DMS53 (cell line): ENCODE data around the gene DIP2A.

Experiments
- DNase-seq: peaks from one replicate; lab custom pipeline; 2025; lab: John Stamatoyannopoulos, UW

The DIP2A gene

DNA sequence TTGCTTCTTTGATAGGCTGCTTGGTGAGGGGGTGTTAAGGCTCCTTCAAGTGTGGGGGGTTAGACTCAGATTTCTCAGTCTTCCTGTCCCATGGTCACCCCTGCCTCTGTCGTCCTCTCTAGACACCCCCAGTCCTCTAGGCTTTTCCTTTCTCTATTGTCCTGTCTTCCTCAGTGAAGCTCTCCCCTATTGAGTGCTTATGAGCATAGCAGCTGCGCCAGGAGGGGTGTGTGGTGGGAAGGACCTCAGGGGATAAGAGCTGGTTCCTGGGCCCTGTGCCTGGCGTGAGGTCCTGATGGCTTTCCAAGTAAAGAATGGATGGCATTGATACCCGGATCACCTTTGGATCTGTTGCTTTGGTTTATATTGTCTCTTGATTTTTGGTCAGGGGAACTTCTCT lies 69.1 kb downstream of the DIP2A start:
- DNase-seq: no peak

DNA sequence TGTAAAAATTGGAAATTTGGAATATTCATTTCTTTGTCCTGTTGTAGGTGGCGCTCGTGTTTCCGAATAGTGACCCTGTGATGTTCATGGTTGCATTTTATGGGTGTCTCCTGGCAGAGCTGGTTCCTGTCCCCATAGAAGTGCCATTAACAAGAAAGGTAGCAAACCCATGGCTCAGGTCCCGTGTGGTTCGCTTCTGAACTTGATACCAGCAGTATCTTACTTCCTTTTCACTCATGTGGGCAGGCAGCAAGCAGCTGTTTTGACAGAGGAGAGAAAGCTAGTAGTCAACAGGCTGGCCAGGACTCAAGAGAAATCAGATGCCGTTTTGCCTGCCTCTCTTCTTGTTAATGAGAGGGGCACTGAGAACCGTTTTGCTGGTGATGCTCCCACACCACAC lies 73.4 kb downstream of the DIP2A start:
- no peak for DNase-seq

DNA sequence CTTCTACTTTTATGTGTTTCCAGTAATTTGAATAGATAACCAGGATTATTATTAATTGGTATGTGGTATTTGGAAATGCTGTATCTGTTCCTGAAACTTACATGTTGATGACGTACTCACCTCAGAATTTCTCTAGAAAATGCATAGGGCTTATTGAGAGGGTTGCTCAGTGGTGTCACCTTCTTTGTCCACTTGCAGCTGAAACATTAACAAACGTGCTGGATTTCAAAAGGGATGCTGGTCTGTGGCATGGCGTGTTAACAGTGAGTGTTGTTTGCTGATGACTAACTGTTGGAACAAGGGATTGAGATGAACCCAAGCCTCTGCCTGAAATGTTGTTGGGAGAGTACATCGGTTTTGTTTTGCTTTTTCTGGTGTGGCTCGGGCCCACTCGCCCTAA lies 78.3 kb downstream of the DIP2A start:
- no peak for DNase-seq

DNA sequence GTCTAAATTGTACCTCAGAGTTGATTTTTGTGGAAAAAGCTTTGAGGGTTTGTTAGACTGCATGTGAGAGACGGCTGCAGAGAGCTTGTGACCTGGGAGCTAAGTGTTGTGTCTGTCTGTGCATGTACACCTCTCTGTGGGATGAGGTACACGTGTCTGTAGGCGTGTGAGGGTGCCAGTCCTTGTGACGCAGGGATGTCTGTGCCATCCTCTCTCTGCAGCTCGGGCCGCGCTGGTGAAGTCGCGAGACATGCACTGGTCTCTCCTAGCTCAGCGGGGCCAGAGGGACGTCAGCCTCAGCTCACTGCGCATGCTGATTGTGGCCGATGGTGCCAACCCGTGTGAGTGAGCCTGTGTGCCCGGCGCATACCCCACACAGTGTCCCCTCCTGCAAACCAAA lies 79.6 kb downstream of the DIP2A start:
- DNase-seq: no peak

DNA sequence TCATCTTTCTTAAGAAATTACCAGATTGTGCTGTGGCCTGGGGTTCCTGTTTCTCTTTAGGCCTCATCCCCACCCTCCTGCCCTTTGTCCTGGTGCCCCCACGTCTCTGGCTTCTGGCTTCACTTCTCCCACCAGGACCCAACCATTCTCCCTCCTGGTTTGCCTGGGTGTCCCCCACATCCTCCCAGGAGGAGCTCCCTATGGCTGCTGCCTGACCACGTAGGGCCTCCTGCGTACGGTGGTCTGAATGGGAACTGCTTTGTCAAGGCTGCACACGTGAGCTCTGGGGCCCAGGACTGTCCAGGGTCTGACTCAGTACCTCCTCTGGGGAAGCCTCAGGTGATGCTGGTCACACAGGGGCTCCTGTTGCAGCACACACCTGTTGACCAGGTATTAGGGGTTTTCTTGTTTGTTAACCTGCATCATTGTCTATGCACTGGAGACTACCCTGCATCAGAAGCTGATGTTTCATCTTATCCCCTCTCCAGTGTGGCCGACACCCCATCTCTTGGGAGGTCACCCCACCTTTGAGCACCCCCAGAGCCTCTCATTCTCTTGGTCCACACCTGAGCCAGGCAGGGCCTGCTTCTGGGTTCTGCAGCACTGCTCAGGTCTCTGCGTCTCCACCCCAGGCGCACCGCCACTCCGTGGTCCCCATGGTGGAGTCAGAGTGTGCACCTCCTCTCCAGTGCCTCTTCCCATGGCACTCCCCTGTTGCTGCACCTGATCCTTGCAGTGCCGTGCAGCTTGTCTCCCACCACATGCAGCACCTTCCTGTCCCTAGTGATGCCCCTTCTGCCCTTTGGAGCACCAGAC lies 80.4 kb downstream of the DIP2A start:
- DNase-seq: no peak

DNA sequence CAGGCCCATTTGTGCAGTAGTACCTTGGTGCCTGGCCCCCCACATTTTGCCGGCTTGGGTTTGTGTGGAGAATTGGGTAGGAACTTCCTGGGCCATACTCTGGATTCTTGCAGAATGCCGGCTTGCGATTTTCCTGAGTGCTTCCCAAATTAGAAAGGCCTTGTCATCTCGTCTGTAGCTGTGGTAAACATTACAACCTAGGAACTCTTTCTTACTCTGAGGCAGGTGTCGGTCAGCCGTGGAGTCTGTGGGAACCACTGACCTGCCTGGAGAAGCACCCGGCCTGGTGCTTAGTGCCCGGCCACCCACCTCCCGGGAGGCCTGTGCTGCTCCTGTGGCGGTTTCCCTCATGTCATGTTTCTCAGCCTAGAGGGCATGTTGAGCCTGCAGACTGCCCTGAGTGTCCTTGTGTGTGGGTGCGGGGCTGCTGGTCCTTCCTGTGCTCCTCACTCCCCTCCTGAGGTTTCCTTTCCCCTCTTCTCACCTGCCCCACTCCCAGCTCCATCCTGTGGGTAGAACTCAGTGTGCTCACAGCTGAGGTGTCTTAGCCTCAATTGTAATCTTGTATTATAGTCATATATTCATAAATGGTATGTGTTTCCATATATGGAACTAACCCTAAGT lies 81.5 kb downstream of the DIP2A start:
- DNase-seq: no peak

DNA sequence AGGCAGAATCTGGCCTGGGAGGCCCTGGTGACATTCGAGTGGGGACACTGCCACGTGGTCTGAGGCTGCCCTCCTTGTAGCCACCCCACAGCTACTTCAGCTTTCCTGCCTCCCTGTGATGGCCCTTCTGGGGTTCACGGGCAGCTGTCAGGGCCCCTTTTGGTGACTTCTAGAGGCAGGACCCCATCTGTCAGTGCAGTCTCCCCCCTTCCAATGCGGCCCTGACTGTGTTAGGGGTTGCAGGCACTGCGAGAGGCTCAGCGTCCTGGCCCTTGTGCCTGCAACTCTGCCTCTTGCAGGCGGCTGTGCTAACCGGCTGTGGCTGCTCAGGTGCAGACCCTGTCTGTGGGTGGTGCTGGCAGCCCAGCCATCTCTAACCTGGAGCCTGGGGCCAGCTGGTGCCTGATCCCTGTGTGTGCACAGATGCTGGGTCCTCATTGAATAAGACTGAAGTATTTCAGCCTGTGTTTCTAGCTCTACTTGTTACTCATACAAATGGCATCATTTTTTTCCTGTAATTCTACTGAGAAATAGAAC lies 84.0 kb downstream of the DIP2A start:
- DNase-seq: no peak

DNA sequence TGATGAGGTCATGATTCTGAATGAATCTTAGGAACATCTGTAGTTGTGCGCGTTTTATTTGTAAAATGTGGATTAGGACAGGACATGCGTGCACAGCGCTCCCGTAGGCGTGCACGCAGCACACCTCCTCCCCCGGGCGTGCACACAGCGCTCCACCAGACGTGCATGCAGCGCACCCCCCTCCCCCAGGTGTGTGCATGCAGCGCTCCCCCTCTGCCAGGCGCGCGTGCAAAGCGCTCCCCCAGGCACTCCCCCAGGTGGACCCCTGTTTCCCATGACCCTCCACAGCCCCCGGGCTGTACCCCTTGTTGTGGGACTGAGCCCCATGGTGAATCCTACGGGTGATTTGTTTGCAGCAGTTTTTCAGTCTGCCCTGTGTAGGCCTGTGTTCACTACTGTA lies 84.6 kb downstream of the DIP2A start:
- no peak for DNase-seq

DNA sequence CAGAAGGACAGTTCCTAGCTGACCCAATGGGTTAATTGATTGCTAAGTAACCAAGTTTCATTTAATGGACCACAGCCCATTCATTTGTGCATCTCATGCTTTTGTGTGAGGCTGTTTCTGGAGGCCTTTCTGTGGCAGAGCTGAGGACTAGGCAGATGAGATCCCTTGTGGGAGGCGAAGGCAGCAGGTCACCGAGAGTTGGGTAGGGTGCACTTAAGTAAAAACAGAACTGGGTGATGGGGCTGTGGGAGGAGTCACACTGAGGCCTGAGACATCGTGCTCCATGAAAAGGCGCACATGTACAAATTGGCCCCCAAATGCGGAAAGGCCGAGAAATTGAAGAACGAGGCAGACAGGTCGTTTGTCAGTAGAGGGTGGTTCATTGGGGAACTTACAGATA lies 85.3 kb downstream of the DIP2A start:
- no peak for DNase-seq

DNA sequence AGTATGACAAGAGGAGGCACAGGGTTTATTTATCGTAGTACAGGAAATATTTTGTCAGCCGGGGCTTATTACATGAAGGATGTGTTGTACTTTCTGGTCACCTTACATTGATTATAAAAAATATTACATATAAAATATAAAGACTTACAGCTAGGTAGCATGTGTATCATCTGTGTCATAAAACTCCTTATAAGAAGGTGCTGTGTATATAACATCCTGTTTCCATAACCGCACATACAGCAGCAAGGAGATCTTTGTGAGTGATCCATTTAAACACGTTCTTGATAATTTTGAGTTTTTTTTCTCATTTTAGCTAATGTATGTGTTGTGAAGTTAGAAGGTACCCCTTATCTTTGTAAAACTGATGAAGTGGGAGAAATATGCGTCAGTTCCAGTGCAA lies 86.1 kb downstream of the DIP2A start:
- no peak for DNase-seq

DNA sequence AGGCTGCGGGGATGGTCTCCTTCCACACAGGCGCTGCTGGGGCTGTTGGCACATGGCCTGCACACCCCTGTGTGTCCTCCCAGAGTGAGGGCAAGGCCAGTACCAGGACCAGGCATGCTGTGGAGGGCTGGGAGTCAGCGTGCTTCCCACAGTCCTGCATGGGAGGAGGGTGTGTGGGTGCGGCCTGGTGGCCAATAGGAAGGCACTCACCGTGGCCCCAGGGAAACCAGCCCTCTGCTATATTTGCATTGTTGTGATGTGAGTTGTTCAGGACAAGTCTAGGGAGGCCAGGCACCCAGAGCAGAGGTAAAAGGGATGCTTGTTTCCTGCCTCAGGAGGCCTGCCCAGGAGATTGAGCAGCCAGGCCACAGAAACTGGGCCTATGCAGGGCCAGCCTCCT lies 86.7 kb downstream of the DIP2A start:
- no peak for DNase-seq

DNA sequence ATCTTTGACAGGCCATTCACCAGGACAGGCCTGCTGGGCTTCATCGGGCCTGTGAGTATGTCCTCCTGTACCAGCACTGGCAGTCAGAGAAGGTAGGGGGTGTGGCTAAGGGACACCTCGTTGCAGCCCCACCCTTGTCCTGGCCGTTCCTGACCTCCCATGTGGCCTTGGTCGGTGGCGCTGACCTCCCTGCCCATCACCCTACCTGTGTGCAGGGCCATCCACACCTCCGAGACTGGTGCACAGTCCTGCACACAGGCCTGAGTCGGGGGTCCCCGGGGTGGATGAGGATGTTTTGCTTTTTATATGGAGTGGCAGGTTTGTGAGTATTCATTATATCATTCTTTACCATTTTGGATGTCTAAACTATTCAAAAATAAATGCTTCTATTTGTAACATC lies 87.2 kb downstream of the DIP2A start:
- DNase-seq: no peak

DNA sequence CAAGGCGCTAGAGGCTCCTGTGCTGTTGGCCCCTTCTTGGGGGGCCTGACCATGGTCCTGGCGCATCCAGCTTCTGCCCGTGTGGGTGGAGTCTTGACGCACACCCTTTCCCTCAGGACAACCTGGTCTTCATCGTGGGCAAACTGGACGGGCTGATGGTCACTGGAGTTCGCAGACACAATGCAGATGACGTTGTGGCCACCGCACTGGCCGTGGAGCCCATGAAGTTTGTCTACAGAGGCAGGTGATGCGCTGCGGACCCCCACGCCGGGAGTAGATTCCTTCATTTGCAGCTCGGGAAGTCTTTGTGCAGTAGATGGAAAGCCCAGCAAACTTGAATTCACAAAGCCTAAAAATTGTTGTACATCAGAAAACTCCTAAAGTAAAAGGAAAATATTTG lies 88.1 kb downstream of the DIP2A start:
- no peak for DNase-seq

DNA sequence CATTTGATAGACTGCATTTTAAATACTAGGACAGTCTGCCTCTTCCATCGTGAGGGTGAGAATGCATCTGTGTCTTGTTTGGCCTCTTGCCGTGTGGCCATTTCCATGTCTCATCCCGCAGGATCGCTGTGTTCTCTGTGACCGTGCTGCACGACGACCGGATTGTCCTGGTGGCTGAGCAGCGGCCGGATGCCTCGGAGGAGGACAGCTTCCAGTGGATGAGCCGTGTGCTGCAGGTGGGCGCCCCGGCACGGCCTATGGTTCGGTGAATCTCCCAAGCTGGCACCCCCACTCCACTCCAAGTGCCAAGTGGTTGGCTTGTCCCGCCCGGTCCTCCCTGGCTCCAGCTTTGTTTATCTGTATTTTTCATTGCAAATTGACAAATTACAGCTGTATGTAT lies 91.0 kb downstream of the DIP2A start:
- no peak for DNase-seq

DNA sequence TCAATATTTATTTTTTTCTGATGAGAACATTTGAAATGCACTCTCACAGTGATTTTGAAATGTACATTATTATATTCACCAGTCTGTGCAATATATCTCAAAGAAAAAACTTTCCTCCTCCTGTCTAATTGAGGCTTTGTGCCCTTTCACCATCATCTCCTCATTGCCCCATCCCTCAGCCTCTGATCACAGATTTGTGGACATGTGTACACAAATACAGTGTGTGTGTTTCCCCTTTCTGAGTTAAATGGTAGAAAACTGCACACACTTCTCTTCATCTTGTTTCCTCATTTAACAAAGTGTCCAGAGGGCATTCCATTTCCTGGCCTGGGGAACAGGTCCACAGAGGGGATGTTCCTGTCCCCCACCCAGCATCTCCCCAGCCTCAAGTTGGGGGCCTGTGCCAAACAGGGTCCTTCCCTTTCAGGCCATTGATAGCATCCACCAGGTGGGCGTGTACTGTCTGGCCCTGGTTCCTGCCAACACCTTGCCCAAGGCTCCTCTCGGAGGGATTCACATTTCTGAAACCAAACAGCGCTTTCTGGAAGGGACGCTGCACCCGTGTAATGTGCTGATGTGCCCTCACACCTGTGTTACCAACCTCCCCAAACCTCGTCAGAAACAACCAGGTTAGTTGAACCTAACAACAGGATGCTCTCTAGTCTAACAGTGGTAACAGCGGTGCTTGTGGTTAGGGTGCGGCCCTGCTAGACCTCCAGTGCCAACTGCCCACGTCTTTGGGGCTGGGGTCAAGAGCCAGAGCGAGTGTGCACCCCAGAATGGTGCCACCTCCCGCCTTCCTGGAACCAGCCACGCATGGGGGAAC lies 91.6 kb downstream of the DIP2A start:
- DNase-seq: no peak

DNA sequence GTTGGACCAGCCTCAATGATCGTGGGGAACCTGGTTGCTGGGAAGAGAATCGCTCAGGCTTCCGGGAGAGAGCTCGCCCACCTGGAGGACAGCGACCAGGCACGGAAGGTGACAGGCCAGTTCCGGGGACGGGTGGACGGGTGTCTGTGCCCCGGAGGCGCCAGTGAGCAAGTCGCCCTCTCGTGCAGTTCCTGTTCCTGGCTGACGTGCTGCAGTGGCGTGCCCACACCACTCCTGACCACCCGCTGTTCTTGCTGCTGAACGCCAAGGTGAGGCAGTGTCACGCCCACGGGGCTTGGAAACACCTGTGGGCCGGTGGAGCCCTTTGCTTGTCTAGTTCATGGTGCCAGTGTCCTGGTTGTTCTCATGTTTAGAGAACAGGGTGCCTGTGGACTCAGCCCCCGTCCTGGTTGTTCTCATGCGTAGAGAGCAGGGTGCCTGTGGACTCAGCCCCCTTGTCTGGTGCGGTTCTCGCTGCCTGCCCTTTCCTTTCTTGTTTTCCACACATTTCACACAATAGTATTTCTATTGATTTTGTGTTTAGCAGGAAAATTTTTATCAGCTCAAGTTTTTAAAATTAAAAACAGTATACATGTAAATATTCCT lies 93.0 kb downstream of the DIP2A start:
- no peak for DNase-seq

DNA sequence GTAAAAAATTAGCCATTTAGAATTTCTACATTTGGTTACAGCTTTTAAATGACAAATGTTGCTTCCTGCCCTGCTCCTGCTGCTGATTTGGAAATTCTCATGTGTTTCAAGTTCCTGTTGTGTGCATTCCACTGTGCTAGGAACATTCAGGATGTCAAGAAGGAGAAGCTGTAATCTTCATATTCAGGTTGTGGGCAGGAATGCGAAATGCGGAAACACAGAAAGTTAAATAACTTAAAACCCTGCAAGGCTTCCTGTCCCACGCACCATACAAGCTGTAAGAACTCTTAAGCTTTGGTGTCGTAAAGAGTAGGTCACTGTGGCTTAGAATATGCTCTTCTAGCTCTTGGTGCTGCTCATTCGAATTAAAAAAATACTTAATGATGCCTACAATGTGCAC lies 93.6 kb downstream of the DIP2A start:
- no peak for DNase-seq

DNA sequence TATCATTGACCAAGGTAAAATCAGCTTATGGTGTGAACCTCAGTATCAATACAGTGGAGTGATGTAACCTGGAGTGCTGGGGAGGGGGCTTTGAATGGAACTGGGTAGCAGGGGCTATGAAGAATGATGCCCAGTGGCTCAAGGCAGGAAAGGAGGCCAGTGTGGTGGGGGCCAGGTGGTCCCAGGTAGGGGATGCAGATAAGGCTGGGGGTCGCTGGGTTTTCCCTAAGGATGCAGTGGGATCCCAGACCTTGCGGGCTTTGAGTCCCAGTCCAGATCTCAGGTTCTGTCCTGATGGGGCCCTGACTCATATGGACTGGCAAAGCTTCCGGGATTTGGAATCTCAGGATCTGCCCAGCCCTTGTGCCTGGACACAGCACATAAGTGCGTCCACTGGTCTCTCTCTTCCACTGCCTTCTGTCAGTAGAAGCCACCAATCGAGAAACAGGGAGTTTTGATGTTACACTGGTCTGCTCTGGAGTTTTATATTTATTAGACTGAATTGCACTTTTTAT lies 94.2 kb downstream of the DIP2A start:
- DNase-seq: no peak

DNA sequence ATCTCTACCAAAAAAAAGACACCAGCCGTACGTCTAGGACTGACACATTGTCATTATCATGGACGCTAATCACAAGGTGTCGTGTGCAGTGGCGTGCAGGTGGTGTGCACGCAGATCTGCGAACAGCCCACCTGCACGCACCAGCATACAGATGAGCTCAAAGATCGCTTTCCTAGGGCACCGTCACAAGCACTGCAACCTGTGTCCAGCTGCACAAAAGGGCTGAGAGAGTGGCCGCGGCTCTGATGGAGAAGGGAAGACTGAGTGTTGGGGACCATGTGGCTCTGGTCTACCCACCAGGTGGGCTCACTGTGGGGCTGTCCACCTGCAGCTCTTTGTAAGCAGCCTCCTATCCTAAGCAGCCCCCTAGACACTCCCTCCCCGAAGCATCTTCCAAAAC lies 95.3 kb downstream of the DIP2A start:
- no peak for DNase-seq

DNA sequence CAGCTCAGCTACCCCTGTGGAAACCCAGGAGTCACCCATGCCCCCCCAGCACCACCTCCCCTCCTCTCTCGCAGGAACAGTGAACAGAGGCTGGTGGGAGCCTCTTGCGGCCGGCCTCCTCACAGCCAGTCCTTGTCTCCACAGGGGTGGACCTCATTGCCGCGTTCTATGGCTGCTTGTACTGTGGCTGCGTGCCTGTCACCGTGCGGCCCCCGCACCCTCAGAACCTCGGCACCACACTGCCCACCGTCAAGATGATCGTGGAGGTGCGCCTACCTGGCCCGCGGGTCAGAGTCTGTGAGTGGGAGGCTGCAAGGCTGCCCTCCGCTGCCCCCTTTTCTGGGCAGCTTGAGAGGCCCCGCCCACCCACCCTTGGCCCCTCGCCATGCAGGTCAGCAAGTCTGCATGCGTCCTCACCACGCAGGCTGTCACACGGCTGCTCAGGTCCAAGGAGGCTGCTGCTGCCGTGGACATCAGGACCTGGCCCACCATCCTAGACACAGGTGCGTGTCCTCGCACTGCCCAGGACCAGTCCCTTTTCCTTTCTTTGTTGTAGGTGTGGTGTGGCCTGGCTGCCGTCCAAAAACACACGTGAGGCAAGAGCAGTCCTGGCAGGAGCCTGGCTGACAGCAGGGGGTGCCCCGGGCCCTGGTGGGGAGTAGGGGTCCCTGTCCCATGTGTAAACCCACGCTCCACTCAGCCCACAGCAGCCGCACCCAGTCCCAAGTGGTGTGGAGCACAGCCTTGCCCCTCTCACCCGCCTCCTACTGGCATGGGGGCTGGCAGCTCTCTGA lies 95.9 kb downstream of the DIP2A start:
- DNase-seq: no peak

DNA sequence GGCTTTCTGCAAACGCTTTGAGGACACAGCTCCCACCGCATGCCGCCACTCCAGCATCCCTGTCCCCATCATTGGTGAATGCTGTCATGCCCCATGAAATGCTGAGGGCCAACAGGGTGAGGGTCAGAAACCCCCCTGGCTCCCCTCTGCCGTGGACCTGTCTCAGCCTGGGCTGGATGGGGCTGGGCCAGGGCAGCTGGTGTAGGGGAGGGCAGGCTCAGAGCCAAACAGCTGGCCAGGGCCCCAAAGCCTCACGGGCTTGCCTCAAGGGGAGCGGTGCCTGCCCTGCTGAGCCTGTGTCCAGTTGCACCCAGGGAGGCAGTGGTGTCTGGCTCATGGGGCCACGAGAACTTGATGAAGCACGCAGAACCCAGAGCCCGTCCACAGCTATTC lies 96.5 kb downstream of the DIP2A start:
- no peak for DNase-seq
